IMR-90 (cell line): ENCODE results near the gene C7orf57.

Experiments
- NFE2L2 ChIP-seq: fragments of 150-350 bp; IDR thresholded peaks from 2 replicates; pipeline ENCODE4 v1.6.1; 2016; ENCODE audit warnings: low read depth, mild to moderate bottlenecking, low read length
- POLR2A ChIP-seq: IDR thresholded peaks from 2 replicates; pipeline ENCODE4 v1.6.1; 2012; ENCODE audit warnings: mild to moderate bottlenecking, low read depth, low read length
- RCOR1 ChIP-seq: IDR thresholded peaks from 2 replicates; pipeline ENCODE4 v1.6.1; 2012; ENCODE audit warnings: mild to moderate bottlenecking, low read length, improper control_type of control experiment; ENCODE audit not compliant: insufficient replicate concordance
- TF ChIP-seq, protein P1 (sequence below): conservative IDR thresholded peaks from 2 replicates; pipeline ENCODE4 v1.5.1; 2012; ENCODE audit warnings: mild to moderate bottlenecking, low read depth, low read length, improper control_type of control experiment
- TF ChIP-seq, protein P2 (sequence below): fragments of 150-350 bp; IDR thresholded peaks from 2 replicates; pipeline ENCODE4 v1.6.1; 2016; ENCODE audit warnings: low read depth, mild to moderate bottlenecking, low read length, moderate library complexity, borderline replicate concordance

DNA sequence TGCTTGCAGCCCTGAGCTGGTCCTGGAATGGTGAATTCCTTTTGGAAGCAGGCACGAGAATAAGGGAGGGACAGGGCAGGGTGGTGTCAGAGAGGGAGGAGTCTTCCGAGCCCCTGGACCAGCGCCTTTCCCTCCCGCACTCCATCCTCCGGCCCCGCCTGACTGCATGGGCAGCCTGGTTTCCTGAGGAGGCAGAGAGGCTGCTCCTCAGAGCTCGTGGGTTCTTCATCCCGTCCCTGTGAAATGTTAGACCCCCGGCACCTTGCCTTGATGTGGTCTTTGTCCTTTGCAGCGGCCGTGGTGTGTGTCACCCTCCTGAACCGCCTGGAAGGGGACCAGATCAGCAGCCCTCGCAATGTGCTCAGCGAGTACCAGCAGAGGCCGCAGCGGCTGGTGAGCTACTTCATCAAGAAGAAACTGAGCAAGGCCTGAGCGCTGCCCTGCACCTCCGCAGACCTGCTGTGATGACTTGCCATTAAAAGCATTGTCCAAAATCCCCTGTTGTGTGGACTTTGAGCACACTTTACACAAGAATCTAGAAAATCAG lies 72.7 kb downstream of the C7orf57 start:
- TF ChIP-seq NFE2L2 (no peak), POLR2A (no peak), RCOR1 (no peak)
- TF ChIP-seq, protein P1, sequence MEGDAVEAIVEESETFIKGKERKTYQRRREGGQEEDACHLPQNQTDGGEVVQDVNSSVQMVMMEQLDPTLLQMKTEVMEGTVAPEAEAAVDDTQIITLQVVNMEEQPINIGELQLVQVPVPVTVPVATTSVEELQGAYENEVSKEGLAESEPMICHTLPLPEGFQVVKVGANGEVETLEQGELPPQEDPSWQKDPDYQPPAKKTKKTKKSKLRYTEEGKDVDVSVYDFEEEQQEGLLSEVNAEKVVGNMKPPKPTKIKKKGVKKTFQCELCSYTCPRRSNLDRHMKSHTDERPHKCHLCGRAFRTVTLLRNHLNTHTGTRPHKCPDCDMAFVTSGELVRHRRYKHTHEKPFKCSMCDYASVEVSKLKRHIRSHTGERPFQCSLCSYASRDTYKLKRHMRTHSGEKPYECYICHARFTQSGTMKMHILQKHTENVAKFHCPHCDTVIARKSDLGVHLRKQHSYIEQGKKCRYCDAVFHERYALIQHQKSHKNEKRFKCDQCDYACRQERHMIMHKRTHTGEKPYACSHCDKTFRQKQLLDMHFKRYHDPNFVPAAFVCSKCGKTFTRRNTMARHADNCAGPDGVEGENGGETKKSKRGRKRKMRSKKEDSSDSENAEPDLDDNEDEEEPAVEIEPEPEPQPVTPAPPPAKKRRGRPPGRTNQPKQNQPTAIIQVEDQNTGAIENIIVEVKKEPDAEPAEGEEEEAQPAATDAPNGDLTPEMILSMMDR: no peak
- TF ChIP-seq, protein P2, sequence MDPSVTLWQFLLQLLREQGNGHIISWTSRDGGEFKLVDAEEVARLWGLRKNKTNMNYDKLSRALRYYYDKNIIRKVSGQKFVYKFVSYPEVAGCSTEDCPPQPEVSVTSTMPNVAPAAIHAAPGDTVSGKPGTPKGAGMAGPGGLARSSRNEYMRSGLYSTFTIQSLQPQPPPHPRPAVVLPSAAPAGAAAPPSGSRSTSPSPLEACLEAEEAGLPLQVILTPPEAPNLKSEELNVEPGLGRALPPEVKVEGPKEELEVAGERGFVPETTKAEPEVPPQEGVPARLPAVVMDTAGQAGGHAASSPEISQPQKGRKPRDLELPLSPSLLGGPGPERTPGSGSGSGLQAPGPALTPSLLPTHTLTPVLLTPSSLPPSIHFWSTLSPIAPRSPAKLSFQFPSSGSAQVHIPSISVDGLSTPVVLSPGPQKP: no peak
